Parathyroid adenoma (tissue), 2 donors: ENCODE results near the gene HOXD12.
A peak's percentile ranks its signal among the peaks of the same experiment; 100 is the strongest.

Experiments
- H2AFZ ChIP-seq: fragments of 300-600 bp; sonication (generic); one replicate; pipeline ENCODE4 v1.7.0; 2017; ENCODE audit warnings: antibody characterized with exemption, mild to moderate bottlenecking
- H3K27ac ChIP-seq: fragments of 300-600 bp; sonication (generic); one replicate; pipeline ENCODE4 v1.7.0; 2017
- H3K27me3 ChIP-seq: fragments of 300-600 bp; sonication (generic); one replicate; pipeline ENCODE4 v1.7.0; 2017; ENCODE audit warnings: low read length; ENCODE audit not compliant: control insufficient read depth, insufficient read depth
- H3K36me3 ChIP-seq: fragments of 300-600 bp; sonication (generic); one replicate; pipeline ENCODE4 v1.7.0; 2017; ENCODE audit warnings: low read length; ENCODE audit not compliant: control insufficient read depth, insufficient read depth
- H3K4me1 ChIP-seq: fragments of 300-600 bp; sonication (generic); one replicate; pipeline ENCODE4 v1.7.0; 2017; ENCODE audit warnings: control low read depth
- H3K4me2 ChIP-seq: fragments of 300-600 bp; sonication (generic); one replicate; pipeline ENCODE4 v1.7.0; 2017; ENCODE audit warnings: low read length
- H3K4me3 ChIP-seq: fragments of 300-600 bp; sonication (generic); one replicate; pipeline ENCODE4 v1.7.0; 2017; ENCODE audit warnings: low read depth, low read length
- H3K79me2 ChIP-seq: fragments of 300-600 bp; sonication (generic); one replicate; pipeline ENCODE4 v1.7.0; 2017; ENCODE audit warnings: control low read depth
- H3K9ac ChIP-seq: fragments of 300-600 bp; sonication (generic); one replicate; pipeline ENCODE4 v1.7.0; 2017; ENCODE audit warnings: mild to moderate bottlenecking
- H3K9me3 ChIP-seq: fragments of 300-600 bp; sonication (generic); one replicate; pipeline ENCODE4 v1.7.0; 2017; ENCODE audit warnings: low read length; ENCODE audit not compliant: control insufficient read depth
- CTCF ChIP-seq: fragments of 300-600 bp; sonication (generic); IDR thresholded peaks from one replicate; pipeline ENCODE4 v1.7.0; 2017; ENCODE audit warnings: antibody characterized with exemption, mild to moderate bottlenecking
- donor health status: primary hyperparathyroidism.

HOXD12 gene

GRCh38 chr2:176076796-176077195 is 22.8 kb upstream of the HOXD12 start:
- no peak overlapping the region for H3K4me3 ChIP-seq
- no peaks in the 10 kb centered on the region for H3K79me2 ChIP-seq
- H3K9me3 ChIP-seq, result peaks cover 2% of the 10 kb centered on the region
- no peaks in the 10 kb centered on the region for H3K36me3 ChIP-seq
- no peaks in the 10 kb centered on the region for H3K4me1 ChIP-seq
- TF ChIP-seq CTCF, result no peak
- H2AFZ ChIP-seq, result no peak overlapping the region
- H3K27ac ChIP-seq, result no peak overlapping the region
- H3K4me2 ChIP-seq, result no peak overlapping the region
- H3K9ac ChIP-seq, result no peak overlapping the region
- H3K27me3 ChIP-seq, result peaks cover 31% of the 10 kb centered on the region

- peaks cover 40% of the 10 kb centered on the region for H3K27me3 ChIP-seq
- H3K27ac ChIP-seq, result no peak overlapping the region
- H3K79me2 ChIP-seq, result no peaks in the 10 kb centered on the region
- H3K36me3 ChIP-seq, result no peaks in the 10 kb centered on the region
- no peaks in the 10 kb centered on the region for H3K4me1 ChIP-seq
- H3K4me2 ChIP-seq, result no peak overlapping the region
- peaks cover 5% of the 10 kb centered on the region for H3K9me3 ChIP-seq
- H3K4me3 ChIP-seq, result no peak overlapping the region
- no peak for TF ChIP-seq CTCF
- H2AFZ ChIP-seq, result no peak overlapping the region
- no peak overlapping the region for H3K9ac ChIP-seq
Observed at GRCh38 chr2:176078541-176079284, 20.9 kb upstream of the HOXD12 start.

GRCh38 chr2:176079285-176079830 is 20.2 kb upstream of the HOXD12 start:
- Histone ChIP-seq H3K27me3 (peaks cover 44% of the 10 kb centered on the region), H3K27ac (no peak overlapping the region), H3K4me3 (no peak overlapping the region), H3K4me2 (no peak overlapping the region), H3K9ac (no peak overlapping the region), H3K79me2 (no peaks in the 10 kb centered on the region), H3K9me3 (peaks cover 5% of the 10 kb centered on the region), H3K4me1 (no peaks in the 10 kb centered on the region), H2AFZ (no peak overlapping the region), H3K36me3 (no peaks in the 10 kb centered on the region)
- no peak for TF ChIP-seq CTCF

- peaks cover 5% of the 10 kb centered on the region for H3K9me3 ChIP-seq
- H3K36me3 ChIP-seq, result no peaks in the 10 kb centered on the region
- no peak overlapping the region for H3K4me2 ChIP-seq
- H3K4me1 ChIP-seq, result no peaks in the 10 kb centered on the region
- H3K4me3 ChIP-seq, result no peak overlapping the region
- H3K79me2 ChIP-seq, result no peaks in the 10 kb centered on the region
- no peak overlapping the region for H3K9ac ChIP-seq
- H3K27ac ChIP-seq, result no peak overlapping the region
- TF ChIP-seq CTCF, result peak; percentile 12
- no peak overlapping the region for H2AFZ ChIP-seq
- H3K27me3 ChIP-seq, result peaks cover 44% of the 10 kb centered on the region
Observed at GRCh38 chr2:176079831-176080539, 19.6 kb upstream of the HOXD12 start.
